ENCODE data around the gene RIMBP2. TPM values are rescaled to one million over a fixed set of nuclear protein-coding genes. Genes with fewer than 3 reads are reported as not detected.
"Not testable (repeated sequence)": the region's sequence is repeated elsewhere in the genome, so short reads cannot be mapped to it uniquely, and the experiment has no call there.

RIMBP2 gene
- total RNA-seq, 4 donors from 2014 or later = 0.29 to 8.2 (median 5.6) TPM

- no peaks in the 10 kb centered on the region for H3K36me3 ChIP-seq
- TF ChIP-seq POLR2A (IDR thresholded peaks at IDR 0.05) = no peak
- no peak for TF ChIP-seq CTCF (IDR thresholded peaks at IDR 0.05)
- H3K27ac ChIP-seq = no peak overlapping the region
- H3K9me3 ChIP-seq = no peaks in the 10 kb centered on the region
- no peak overlapping the region for H3K4me3 ChIP-seq
- no peak for DNase-seq
- H3K27me3 ChIP-seq = no peaks in the 10 kb centered on the region
- intact Hi-C loops (cut with DNase I; ENCODE audit: low total_unique reads) = no loop called here
- no peaks in the 10 kb centered on the region for H3K4me1 ChIP-seq
Measured at GRCh38 chr12:130590685-130591084, 125.4 kb downstream of the RIMBP2 start.

DNA sequence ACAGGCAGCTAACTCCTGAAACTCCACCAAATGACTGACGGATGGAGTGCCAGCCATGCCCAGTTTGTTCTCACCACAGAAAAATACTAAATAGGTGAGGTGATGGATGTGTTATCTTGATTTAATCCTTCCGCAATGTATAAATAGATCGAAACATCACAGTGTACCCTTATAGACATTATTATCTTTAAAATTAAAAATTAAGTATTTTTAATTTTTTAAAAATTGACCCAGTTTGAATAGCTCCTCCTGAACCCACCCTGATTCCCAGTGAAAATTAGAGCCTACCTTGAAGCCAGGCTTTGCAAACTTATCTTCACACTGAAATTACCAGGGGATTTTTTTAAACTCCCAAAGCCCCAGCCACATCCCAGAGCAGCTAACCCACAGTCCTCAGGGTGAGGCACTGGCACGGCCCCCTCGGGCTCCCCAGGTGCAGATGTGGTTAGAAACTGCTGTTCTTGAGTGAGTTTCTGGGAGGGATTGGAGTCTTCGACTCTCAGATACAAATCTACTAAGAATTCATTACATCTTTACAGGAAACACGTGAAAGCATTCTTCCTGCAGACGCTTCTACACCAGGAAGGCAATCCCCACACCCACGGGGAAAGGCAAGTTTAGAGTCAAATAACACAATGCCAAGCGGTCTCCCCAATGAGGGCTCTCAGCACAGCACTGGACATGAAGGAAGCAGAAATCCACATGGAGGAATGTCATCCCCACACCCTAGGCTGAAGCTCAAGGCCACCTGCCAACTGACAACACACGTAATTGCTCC, 126.4 kb downstream of the RIMBP2 start:
- no peaks in the 10 kb centered on the region for H3K4me1 ChIP-seq
- no peak for DNase-seq
- H3K27ac ChIP-seq = no peak overlapping the region
- no peak overlapping the region for H3K4me3 ChIP-seq
- TF ChIP-seq CTCF (IDR thresholded peaks at IDR 0.05) (no peak), POLR2A (IDR thresholded peaks at IDR 0.05) (no peak)
- intact Hi-C loops (cut with DNase I; ENCODE audit: low total_unique reads) = no loop called here
- no peaks in the 10 kb centered on the region for H3K27me3 ChIP-seq
- no peaks in the 10 kb centered on the region for H3K9me3 ChIP-seq
- no peaks in the 10 kb centered on the region for H3K36me3 ChIP-seq

- Histone ChIP-seq H3K4me3 (no peak overlapping the region), H3K27me3 (no peaks in the 10 kb centered on the region), H3K9me3 (no peaks in the 10 kb centered on the region), H3K4me1 (no peaks in the 10 kb centered on the region), H3K27ac (no peak overlapping the region), H3K36me3 (no peaks in the 10 kb centered on the region)
- no peak for TF ChIP-seq CTCF (IDR thresholded peaks at IDR 0.05)
- no peak for TF ChIP-seq POLR2A (IDR thresholded peaks at IDR 0.05)
- no peak for DNase-seq
- intact Hi-C loops (cut with DNase I; ENCODE audit: low total_unique reads) = no loop called here
Measured at GRCh38 chr12:130588696-130589539, 127.2 kb downstream of the RIMBP2 start.

GRCh38 chr12:130587966-130588365, 128.1 kb downstream of the RIMBP2 start:
- no peaks in the 10 kb centered on the region for H3K27me3 ChIP-seq
- no peaks in the 10 kb centered on the region for H3K36me3 ChIP-seq
- H3K27ac ChIP-seq = no peak overlapping the region
- intact Hi-C loops (cut with DNase I; ENCODE audit: low total_unique reads) = no loop called here
- H3K4me1 ChIP-seq = no peaks in the 10 kb centered on the region
- H3K9me3 ChIP-seq = no peaks in the 10 kb centered on the region
- no peak for DNase-seq
- H3K4me3 ChIP-seq = no peak overlapping the region
- TF ChIP-seq CTCF (IDR thresholded peaks at IDR 0.05) (no peak), POLR2A (IDR thresholded peaks at IDR 0.05) (no peak)

DNA sequence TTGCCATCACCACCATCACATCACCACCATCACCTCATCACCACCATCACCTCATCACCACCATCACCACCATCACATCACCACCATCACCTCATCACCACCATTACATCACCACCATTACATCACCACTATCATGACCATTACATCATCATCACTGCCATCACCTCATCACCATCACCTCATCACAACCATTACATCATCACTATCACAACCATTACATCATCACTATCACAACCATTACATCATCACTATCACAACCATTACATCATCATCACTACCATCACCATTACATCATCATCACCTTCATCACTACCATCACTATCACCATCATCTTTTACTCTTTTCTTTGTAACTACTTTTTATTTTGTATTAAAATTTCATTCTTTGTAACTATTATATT, 131.6 kb downstream of the RIMBP2 start:
- H3K4me1 ChIP-seq; H3K36me3 ChIP-seq; DNase-seq; H3K27ac ChIP-seq; H3K4me3 ChIP-seq; intact Hi-C loops (cut with DNase I; ENCODE audit: low total_unique reads); H3K27me3 ChIP-seq; H3K9me3 ChIP-seq: not testable (repeated sequence)

Data from uterus (tissue), 4 donors.